Common myeloid progenitor, CD34-positive (primary cell): ENCODE data around the gene NFIB.
A peak's percentile ranks its signal among the peaks of the same experiment; 100 is the strongest.

Source experiments
- CTCF ChIA-PET: fragments of 350-600 bp; sonication (Branson Sonifier 250); formaldehyde crosslinking; loops from one replicate; lab custom pipeline; 2021; ENCODE audit warnings: antibody characterized with exemption; lab: Charles Lee
- POLR2A ChIA-PET: fragments of 350-600 bp; sonication (Branson Sonifier 250); formaldehyde crosslinking; loops from one replicate; lab custom pipeline; 2021; ENCODE audit warnings: antibody characterized with exemption; lab: Charles Lee
- DNase-seq, 3 donors: peaks; one replicate each; pipeline versions ENCODE4 v3.0.0 to v3.0.0-alpha.2; 2013
- H3K27ac ChIP-seq, 2 experiments: 1 replicate in 1 of 2; 2 replicates in 1 of 2; pipeline ENCODE4 v1.7.0; 2013; ENCODE audit warnings: inconsistent platforms in 2 of 2, low read length in 2 of 2, mild to moderate bottlenecking in 2 of 2, low read depth in 1 of 2, moderate library complexity in 1 of 2; ENCODE audit not compliant: severe bottlenecking in 2 of 2, insufficient read depth in 1 of 2, poor library complexity in 1 of 2
- H3K27me3 ChIP-seq, 5 experiments: replicated peaks in 2 of 5; 1 replicate in 3 of 5; 2 replicates in 2 of 5; pipeline versions ENCODE4 v1.6.1 to v1.7.0; 2013; ENCODE audit warnings: low read length in 4 of 5, mild to moderate bottlenecking in 2 of 5, moderate library complexity in 2 of 5, inconsistent platforms in 1 of 5; ENCODE audit not compliant: insufficient read depth in 5 of 5, control insufficient read depth in 4 of 5
- H3K36me3 ChIP-seq, 4 experiments: 1 replicate in 2 of 4; 2 replicates in 2 of 4; pipeline versions ENCODE4 v1.6.1 to v1.7.0; 2013; ENCODE audit warnings: low read length in 3 of 4, control low read depth in 1 of 4, mild to moderate bottlenecking in 1 of 4; ENCODE audit not compliant: control insufficient read depth in 4 of 4, insufficient read depth in 4 of 4
- H3K4me1 ChIP-seq, 4 experiments: 1 replicate in 3 of 4; 2 replicates in 1 of 4; pipeline versions ENCODE4 v1.6.1 to v1.7.1; 2013; ENCODE audit warnings: low read length in 3 of 4, mild to moderate bottlenecking in 3 of 4, control low read depth in 1 of 4, inconsistent platforms in 1 of 4, moderate library complexity in 1 of 4; ENCODE audit not compliant: control insufficient read depth in 4 of 4, insufficient read depth in 4 of 4; ENCODE audit errors: control extremely low read depth in 1 of 4
- H3K4me3 ChIP-seq, 7 experiments: 1 replicate in 4 of 7; 2 replicates in 3 of 7; pipeline versions ENCODE4 v1.5.1 to v1.7.0; 2013; ENCODE audit warnings: mild to moderate bottlenecking in 7 of 7, low read length in 6 of 7, moderate library complexity in 6 of 7, inconsistent platforms in 2 of 7, low read depth in 2 of 7, control low read depth in 1 of 7; ENCODE audit not compliant: insufficient read depth in 4 of 7, control insufficient read depth in 1 of 7; ENCODE audit errors: extremely low read depth in 1 of 7
- H3K9me3 ChIP-seq, 5 experiments: 1 replicate in 4 of 5; 2 replicates in 1 of 5; pipeline versions ENCODE4 v1.6.1 to v1.7.1; 2013; ENCODE audit warnings: low read length in 4 of 5, mild to moderate bottlenecking in 2 of 5, inconsistent platforms in 1 of 5, low read depth in 1 of 5, moderate library complexity in 1 of 5; ENCODE audit not compliant: control insufficient read depth in 4 of 5, insufficient read depth in 2 of 5; ENCODE audit errors: control extremely low read depth in 1 of 5
- WGBS: methylation state at CpG from one replicate; pipeline ENCODE4 v1.1.5; 2013; ENCODE audit not compliant: insufficient coverage; 5-methylcytosine and 5-hydroxymethylcytosine counted together

The NFIB gene

GRCh38 chr9:14353222-14354056 lies 39.5 kb upstream of the NFIB start:
- POLR2A ChIA-PET, result no interaction called here
- no peak overlapping the region for H3K27ac ChIP-seq

DNA sequence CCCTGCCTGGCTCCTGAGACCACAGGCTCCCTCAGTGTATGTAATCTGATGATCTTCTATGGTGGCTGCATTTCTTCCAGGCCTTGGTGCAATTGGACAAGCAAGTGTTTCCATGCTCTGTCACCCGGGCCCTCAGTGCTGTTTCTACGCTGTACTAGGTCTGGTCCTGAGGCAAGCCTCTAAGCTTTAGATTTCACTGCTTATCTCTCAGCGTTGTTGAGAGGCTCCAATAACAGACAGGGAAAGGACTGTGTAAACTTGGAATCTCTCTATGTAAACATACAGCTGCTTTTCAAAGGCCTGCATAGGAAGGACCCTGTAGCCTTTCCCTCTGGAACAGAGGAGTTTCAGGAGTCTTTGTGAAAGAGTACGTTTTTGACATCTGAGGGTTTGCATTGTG lies 38.6 kb upstream of the NFIB start:
- H3K27me3 ChIP-seq, result peaks cover 4 to 82% (median 38%) of the 10 kb centered on the region in 5 experiments
- peaks cover 0 to 24% (median 16%) of the 10 kb centered on the region in 4 experiments for H3K4me1 ChIP-seq

More at GRCh38 chr9:14353222-14354056, 39.5 kb upstream of the NFIB start:
- peaks cover 4 to 73% (median 31%) of the 10 kb centered on the region in 5 experiments for H3K27me3 ChIP-seq
- no peak overlapping the region for H3K4me3 ChIP-seq
- peak; percentile 75 to 86 (median 85) for DNase-seq
- no peaks in the 10 kb centered on the region for H3K36me3 ChIP-seq
- H3K9me3 ChIP-seq, result no peaks in the 10 kb centered on the region
- 19% methylated on average over 12 of the region's 18 CpGs for WGBS
- H3K4me1 ChIP-seq, result peaks cover 0 to 14% (median 7%) of the 10 kb centered on the region in 4 experiments
- CTCF ChIA-PET, result interaction anchor here (0.6 to 4.9 kb wide), 29 partner anchors 9 to 967 kb away, joined by 3 to 73 read pairs (median 3); no protein-coding TSS in a partner anchor

DNA sequence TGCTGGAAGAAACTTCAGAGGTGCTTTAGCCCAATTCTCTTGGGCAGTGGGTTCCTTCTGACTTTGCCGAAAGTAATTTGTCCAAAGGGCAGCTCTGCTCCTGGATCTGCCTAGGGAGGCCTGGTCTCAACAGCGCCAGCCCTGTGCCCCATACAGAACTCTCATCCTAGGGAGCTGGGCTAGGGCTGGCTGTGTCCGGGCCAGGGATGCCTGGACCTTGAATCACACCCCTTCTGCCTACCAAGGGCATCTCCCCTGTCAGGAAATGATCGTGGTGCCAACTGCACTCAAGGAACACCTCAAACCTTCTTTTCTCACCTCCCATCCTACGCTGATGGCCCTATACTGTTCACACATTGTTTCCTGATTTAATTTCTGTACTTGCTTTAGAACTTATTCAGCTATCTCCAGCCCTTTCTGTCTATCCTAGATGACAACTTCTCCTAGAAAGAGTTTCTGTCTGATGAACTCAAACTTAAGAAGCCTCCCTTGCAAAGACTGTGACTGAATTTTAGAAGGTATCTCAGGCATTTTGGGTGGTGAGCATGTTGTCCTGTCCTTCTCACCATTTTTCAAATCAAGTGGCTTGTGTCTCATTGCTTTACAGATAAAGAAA lies 37.4 kb upstream of the NFIB start:
- peaks cover 4 to 92% (median 47%) of the 10 kb centered on the region in 5 experiments for H3K27me3 ChIP-seq
- WGBS, result 100% methylated on average over 4 of the region's 5 CpGs
- CTCF ChIA-PET, result interaction anchor here (0.6 to 4.9 kb wide), 3 partner anchors 14 to 923 kb away, joined by 3 to 73 read pairs (median 4); no protein-coding TSS in a partner anchor
- DNase-seq, result no peak
- H3K9me3 ChIP-seq, result no peaks in the 10 kb centered on the region
- POLR2A ChIA-PET, result no interaction called here
- H3K36me3 ChIP-seq, result no peaks in the 10 kb centered on the region
- H3K4me3 ChIP-seq, result no peak overlapping the region
- H3K27ac ChIP-seq, result no peak overlapping the region
- H3K4me1 ChIP-seq, result peaks cover 0 to 31% (median 21%) of the 10 kb centered on the region in 4 experiments

More for the DNA sequence above, 38.6 kb upstream of the NFIB start:
- Histone ChIP-seq H3K4me3 (no peak overlapping the region), H3K27ac (no peak overlapping the region), H3K36me3 (no peaks in the 10 kb centered on the region), H3K9me3 (no peaks in the 10 kb centered on the region)
- DNase-seq, result no peak
- ChIA-PET POLR2A (no interaction called here), CTCF (interaction anchor here (0.9 to 4.9 kb wide), 12 partner anchors 10 to 928 kb away, joined by 3 to 73 read pairs (median 3); no protein-coding TSS in a partner anchor)
- 98% methylated on average over 4 of the region's 4 CpGs for WGBS

- peaks cover 4 to 95% (median 51%) of the 10 kb centered on the region in 5 experiments for H3K27me3 ChIP-seq
- whole genome bisulfite sequencing, result 24% methylated on average over 5 of the region's 11 CpGs
- ChIA-PET CTCF (interaction anchor here (1.4 to 4.9 kb wide), 2 partner anchors 18 to 922 kb away, joined by 4 to 73 read pairs; no protein-coding TSS in a partner anchor), POLR2A (no interaction called here)
- no peaks in the 10 kb centered on the region for H3K36me3 ChIP-seq
- no peaks in the 10 kb centered on the region for H3K9me3 ChIP-seq
- H3K4me1 ChIP-seq, result peaks cover 0 to 37% (median 22%) of the 10 kb centered on the region in 4 experiments
- H3K4me3 ChIP-seq, result no peak overlapping the region
- H3K27ac ChIP-seq, result no peak overlapping the region
- DNase-seq, result no peak
These were observed 36.8 kb upstream of the NFIB start for GRCh38 chr9:14350754-14351153.

- no CpG with 5 or more reads among the region's 10 CpGs for WGBS
- no peaks in the 10 kb centered on the region for H3K36me3 ChIP-seq
- peaks cover 0 to 37% (median 22%) of the 10 kb centered on the region in 4 experiments for H3K4me1 ChIP-seq
- no peak for DNase-seq
- CTCF ChIA-PET, result interaction anchor here (4.9 kb wide), 1 partner anchor 922 kb away, joined by 73 read pairs; no protein-coding TSS in a partner anchor
- H3K27me3 ChIP-seq, result peaks cover 4 to 98% (median 55%) of the 10 kb centered on the region in 5 experiments
- POLR2A ChIA-PET, result no interaction called here
- H3K4me3 ChIP-seq, result no peak overlapping the region
- no peak overlapping the region for H3K27ac ChIP-seq
- H3K9me3 ChIP-seq, result no peaks in the 10 kb centered on the region
These were observed 36.4 kb upstream of the NFIB start for GRCh38 chr9:14350349-14350728.

- CTCF ChIA-PET, result interaction anchor here (1.3 to 4.9 kb wide), 2 partner anchors 11 to 921 kb away, joined by 3 to 73 read pairs; no protein-coding TSS in a partner anchor
- WGBS, result 6% methylated on average over 41 of the region's 42 CpGs
These were observed 35.8 kb upstream of the NFIB start for GRCh38 chr9:14349447-14350348.

More at GRCh38 chr9:14349447-14350348, 35.8 kb upstream of the NFIB start:
- Histone ChIP-seq H3K4me1 (peaks cover 0 to 37% (median 22%) of the 10 kb centered on the region in 4 experiments), H3K9me3 (no peaks in the 10 kb centered on the region), H3K4me3 (no peak overlapping the region), H3K27ac (no peak overlapping the region), H3K36me3 (no peaks in the 10 kb centered on the region), H3K27me3 (peaks cover 4 to 98% (median 60%) of the 10 kb centered on the region in 5 experiments)
- POLR2A ChIA-PET, result no interaction called here
- DNase-seq, result peak in 1 of 3 donors; percentile 18
